Urinary bladder (tissue), 4 donors: ENCODE measurements around the gene MAPK4. TPM values are rescaled to one million over a fixed set of nuclear protein-coding genes. Genes with fewer than 3 reads are reported as not detected.
"Not testable (repeated sequence)": the region's sequence is repeated elsewhere in the genome, so short reads cannot be mapped to it uniquely, and the experiment has no call there.

Experiments used
- DNase-seq: peaks from one replicate; pipeline ENCODE4 v3.0.0-alpha.2; 2015; ENCODE audit errors: extremely low spot score
- H3K27ac ChIP-seq: one replicate; pipeline ENCODE4 v1.5.1; 2013; ENCODE audit warnings: low read depth, mild to moderate bottlenecking, moderate library complexity
- H3K36me3 ChIP-seq: one replicate; pipeline ENCODE4 v1.6.1; 2013; ENCODE audit warnings: mild to moderate bottlenecking, moderate library complexity; ENCODE audit not compliant: insufficient read depth
- H3K4me1 ChIP-seq: one replicate; pipeline ENCODE4 v1.6.1; 2013; ENCODE audit warnings: mild to moderate bottlenecking, moderate library complexity; ENCODE audit not compliant: insufficient read depth
- H3K4me3 ChIP-seq: one replicate; pipeline ENCODE4 v1.5.1; 2013; ENCODE audit warnings: low read depth, low read length
- WGBS: extraction: QIAGEN DNeasy Blood & Tissue Kit; methylation state at CpG from one replicate; pipeline ENCODE4 v1.1.7; 2013; 5-methylcytosine and 5-hydroxymethylcytosine counted together
- polyA plus RNA-seq: library from polyadenylated mRNA; stranded (reverse); fragments of 200-250 nt; gene quantifications from one replicate; pipeline ENCODE4 v1.2.3, GENCODE V29; 2013
- total RNA-seq: library from RNA; depleted of rRNA; stranded (reverse); fragments of >200 nt; gene quantifications from one replicate; pipeline ENCODE4 v1.2.3, GENCODE V29; 2014
- donor health status: healthy with polysubstance abuse.
- donor health status: healthy.

The MAPK4 gene
- total and polyA plus RNA-seq, 2 donors, result 3.6 to 13.8 TPM

DNA sequence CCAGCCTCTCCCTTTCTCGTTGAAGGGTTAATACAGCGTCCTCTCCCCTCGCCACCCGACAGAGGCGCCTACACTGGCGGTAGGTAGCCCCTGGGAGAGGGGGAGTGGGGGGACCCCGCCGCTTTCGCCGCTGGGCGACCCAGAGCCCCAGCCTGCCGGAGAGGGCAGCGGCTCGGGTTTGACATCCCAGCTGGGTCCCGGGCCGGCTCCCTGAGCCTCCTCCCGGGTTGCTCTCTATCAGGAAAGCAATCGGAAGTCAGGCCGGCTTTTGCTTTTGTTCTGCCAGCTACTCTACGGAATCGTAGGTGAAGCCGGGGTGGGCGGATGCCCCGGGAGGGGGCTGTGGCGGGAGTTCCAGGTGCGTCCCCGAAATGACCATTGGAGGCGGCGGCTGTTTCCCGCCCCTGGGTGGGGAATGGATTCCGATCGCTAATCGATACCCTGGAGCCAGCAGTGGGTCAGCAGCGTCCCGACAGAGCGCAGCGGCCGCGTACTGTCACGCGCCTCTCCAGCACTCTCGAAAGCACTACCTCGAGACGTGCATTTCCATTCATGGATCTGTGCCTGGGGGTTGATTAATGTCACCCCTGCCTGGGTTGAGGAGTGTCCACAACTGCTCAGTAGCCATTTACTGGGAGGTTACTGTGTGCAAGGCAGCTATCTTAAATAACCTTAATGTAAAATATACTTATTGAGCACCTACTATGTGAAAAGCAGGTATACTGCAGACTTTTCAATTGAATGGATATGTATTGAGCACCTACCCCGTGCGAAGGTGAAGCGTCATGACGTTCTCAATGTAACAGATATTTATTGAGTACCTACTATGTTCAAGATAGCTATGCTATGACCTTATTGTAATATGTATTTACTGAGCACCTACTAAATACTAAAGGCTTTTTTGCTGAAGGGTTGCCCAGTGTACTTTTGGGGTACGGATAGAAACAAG lies 1.1 kb downstream of the MAPK4 start:
- Histone ChIP-seq H3K27ac (no peak overlapping the region), H3K4me3 (peak overlapping the region; percentile 60), H3K36me3 (no peaks in the 10 kb centered on the region), H3K4me1 (no peaks in the 10 kb centered on the region)
- DNase-seq, result no peak
- WGBS, result 6% methylated on average over 49 of the region's 49 CpGs

DNA sequence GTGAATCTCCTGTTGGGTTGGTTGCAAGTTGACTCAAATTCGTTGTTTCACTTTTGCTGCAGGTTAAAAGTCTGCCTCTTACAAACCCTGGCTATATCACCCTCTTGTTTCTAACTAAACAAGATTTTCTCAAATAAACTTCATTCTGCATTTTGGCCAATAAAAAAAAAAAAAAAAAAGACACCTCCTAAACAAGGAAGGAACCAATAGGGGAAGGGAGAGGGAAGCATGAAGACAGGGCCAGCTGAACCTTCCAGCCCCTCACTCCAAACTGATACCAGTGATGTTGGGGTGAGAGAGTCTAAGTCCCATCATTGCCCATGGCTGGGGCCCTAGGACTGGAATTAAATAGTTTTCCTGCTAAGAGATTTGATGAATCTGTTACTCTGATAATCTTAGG lies 2.4 kb downstream of the MAPK4 start:
- H3K4me1 ChIP-seq, result not testable (repeated sequence)

GRCh38 chr18:50562686-50563085 lies 2.8 kb downstream of the MAPK4 start:
- Histone ChIP-seq H3K4me3 (no peak overlapping the region), H3K27ac (no peak overlapping the region), H3K36me3 (no peaks in the 10 kb centered on the region), H3K4me1 (no peaks in the 10 kb centered on the region)
- 64% methylated on average over 3 of the region's 3 CpGs for WGBS
- no peak for DNase-seq

More for the DNA sequence above, 2.4 kb downstream of the MAPK4 start:
- not testable (repeated sequence) for H3K27ac ChIP-seq, DNase-seq, H3K4me3 ChIP-seq, H3K36me3 ChIP-seq
- WGBS, result 50% methylated on average over 1 of the region's 1 CpG

DNA sequence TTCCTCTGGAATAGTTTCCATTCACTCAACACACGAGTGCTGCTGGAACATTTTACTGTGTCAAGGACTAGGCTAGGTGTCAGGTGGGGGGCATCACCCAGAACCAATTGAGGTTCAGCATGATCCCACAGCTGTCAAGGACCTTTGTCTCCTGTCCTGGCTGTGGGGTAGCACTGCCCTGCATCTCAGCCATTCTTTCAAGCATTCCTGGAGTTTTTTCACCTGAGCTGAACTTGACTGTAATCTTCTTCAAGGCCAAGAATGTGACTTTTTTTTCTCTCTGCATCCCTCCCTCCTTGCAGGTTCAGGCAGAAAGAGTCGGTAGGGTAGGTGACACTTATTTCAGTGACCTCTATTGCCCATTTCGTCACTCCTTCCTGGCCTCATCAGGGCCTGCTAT lies 3.5 kb downstream of the MAPK4 start:
- H3K4me1 ChIP-seq, result no peaks in the 10 kb centered on the region
- H3K4me3 ChIP-seq, result no peak overlapping the region
- H3K36me3 ChIP-seq, result no peaks in the 10 kb centered on the region
- H3K27ac ChIP-seq, result no peak overlapping the region
- 63% methylated on average over 3 of the region's 3 CpGs for WGBS
- DNase-seq, result no peak

GRCh38 chr18:50569930-50570329 lies 10.0 kb downstream of the MAPK4 start:
- Histone ChIP-seq H3K4me3 (no peak overlapping the region), H3K4me1 (no peaks in the 10 kb centered on the region), H3K36me3 (no peaks in the 10 kb centered on the region), H3K27ac (no peak overlapping the region)
- DNase-seq, result no peak

GRCh38 chr18:50571606-50572005 lies 11.7 kb downstream of the MAPK4 start:
- Histone ChIP-seq H3K36me3 (no peaks in the 10 kb centered on the region), H3K4me3 (no peak overlapping the region), H3K27ac (no peak overlapping the region), H3K4me1 (no peaks in the 10 kb centered on the region)
- WGBS, result 74% methylated on average over 2 of the region's 2 CpGs
- no peak for DNase-seq

DNA sequence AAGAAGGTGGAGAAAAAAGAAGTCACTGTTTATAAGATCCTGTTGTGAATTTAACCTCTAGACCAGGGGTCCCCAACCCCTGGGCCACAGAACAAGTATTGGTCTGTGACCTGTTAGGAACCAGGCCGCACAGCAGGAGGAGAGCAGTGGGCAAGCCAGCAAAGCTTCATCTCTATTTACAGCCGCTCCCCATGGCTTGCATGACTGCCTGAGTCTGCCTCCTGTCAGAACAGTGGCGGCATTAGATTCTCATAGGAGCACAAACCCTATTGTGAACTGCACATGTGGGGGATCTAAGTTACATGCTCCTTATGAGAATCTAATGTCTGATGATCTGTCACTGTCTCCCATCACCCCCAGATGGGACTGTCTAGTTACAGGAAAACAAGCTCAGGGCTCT lies 13.3 kb downstream of the MAPK4 start:
- not testable (repeated sequence) for H3K4me3 ChIP-seq, H3K4me1 ChIP-seq, DNase-seq, H3K36me3 ChIP-seq, H3K27ac ChIP-seq
- 84% methylated on average over 3 of the region's 3 CpGs for WGBS

- H3K27ac ChIP-seq, result no peak overlapping the region
- no peak for DNase-seq
- WGBS, result 95% methylated on average over 3 of the region's 3 CpGs
- H3K4me1 ChIP-seq, result no peaks in the 10 kb centered on the region
- no peaks in the 10 kb centered on the region for H3K36me3 ChIP-seq
- H3K4me3 ChIP-seq, result no peak overlapping the region
Measured at GRCh38 chr18:50573679-50574078, 13.8 kb downstream of the MAPK4 start.

DNA sequence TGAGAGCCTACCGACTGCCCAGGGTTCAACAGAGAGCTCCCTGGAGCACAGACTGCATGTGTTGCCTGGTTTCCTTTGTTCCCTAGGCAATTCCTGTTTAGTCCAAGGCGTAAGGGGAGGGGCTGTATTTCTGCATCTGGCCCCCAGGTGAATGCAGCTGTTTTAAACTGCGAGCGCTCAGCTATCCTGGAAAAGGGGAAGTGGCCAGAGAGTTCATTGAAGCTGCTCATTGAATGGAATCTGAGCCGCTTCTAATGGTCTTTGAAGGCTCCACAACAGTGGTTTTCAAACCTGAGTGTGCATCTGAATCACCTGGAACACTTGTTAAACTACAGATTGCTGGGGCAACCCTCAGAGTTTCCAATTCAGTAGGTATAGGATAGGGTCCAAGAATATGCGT lies 18.1 kb downstream of the MAPK4 start:
- H3K4me1 ChIP-seq, result no peaks in the 10 kb centered on the region
- no peak for DNase-seq
- no peaks in the 10 kb centered on the region for H3K36me3 ChIP-seq
- 73% methylated on average over 6 of the region's 6 CpGs for WGBS
- H3K4me3 ChIP-seq, result no peak overlapping the region
- H3K27ac ChIP-seq, result no peak overlapping the region

DNA sequence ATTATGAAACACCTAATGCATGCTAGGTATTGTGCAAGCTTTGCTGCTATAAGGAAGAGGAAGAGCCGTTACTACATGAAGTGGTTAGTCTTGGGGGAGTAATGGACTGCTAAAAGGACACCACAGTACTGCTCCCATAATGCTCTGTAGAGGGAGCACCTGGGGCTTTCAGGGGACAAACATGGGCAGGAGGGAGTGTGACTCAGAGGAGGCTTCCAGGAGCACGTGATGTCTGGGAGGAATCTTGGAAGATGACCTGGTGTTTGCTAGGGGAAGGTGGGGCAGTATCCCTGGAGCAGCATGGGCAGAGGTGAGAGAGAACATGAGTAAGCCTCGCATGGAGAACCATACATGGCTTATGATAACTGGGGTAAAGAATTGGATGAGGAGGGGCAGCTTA lies 18.8 kb downstream of the MAPK4 start:
- Histone ChIP-seq H3K36me3 (no peaks in the 10 kb centered on the region), H3K27ac (no peak overlapping the region), H3K4me1 (no peaks in the 10 kb centered on the region), H3K4me3 (no peak overlapping the region)
- DNase-seq, result no peak
- WGBS, result 82% methylated on average over 3 of the region's 3 CpGs

- H3K27ac ChIP-seq, result no peak overlapping the region
Measured at GRCh38 chr18:50579061-50579774, 19.3 kb downstream of the MAPK4 start.

DNA sequence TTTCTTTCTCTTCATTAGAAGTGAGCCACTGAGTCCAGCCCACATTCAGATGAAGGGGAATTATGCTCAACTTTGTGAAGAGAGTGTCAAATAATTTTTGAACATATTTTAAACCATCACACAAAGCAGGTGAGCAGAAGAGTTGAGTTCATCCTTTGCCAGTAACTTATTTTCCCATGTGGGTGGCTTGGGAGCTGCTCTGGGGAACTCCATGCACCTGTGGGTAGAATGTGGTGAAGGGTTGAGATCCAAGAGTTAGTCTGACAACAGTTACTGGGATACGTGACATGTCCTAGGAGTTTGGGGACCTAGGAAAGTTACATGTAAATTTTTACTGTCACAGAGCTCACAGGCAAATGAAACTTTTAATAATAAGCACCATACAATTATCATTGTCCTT lies 21.6 kb downstream of the MAPK4 start:
- Histone ChIP-seq H3K4me1 (no peaks in the 10 kb centered on the region), H3K4me3 (no peak overlapping the region), H3K36me3 (no peaks in the 10 kb centered on the region), H3K27ac (no peak overlapping the region)
- 93% methylated on average over 1 of the region's 1 CpG for WGBS
- no peak for DNase-seq

More at GRCh38 chr18:50579061-50579774, 19.3 kb downstream of the MAPK4 start:
- WGBS, result 84% methylated on average over 3 of the region's 3 CpGs
- no peaks in the 10 kb centered on the region for H3K4me1 ChIP-seq
- H3K36me3 ChIP-seq, result no peaks in the 10 kb centered on the region
- no peak overlapping the region for H3K4me3 ChIP-seq
- no peak for DNase-seq

DNA sequence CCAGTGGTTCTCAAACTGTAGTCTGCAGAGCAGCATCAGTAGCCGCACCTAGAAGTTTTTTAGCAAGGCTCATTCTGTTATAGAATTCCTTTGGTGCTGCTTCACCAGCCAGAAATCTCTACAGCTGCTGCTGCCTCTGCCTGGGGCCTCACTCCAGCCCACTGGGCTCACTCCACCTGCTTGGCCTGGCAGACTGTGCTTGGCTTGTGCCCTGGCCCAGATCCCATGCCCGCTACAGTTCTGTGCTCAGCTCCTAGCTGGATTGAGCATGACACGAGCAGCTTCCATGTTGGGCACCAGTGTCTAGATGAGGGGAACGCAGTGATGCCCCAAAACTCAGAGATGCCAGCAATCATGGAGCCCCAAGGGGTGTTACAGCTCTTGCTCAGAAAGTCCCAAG lies 22.6 kb downstream of the MAPK4 start:
- H3K4me1 ChIP-seq, result no peaks in the 10 kb centered on the region
- H3K4me3 ChIP-seq, result no peak overlapping the region
- no peaks in the 10 kb centered on the region for H3K36me3 ChIP-seq
- DNase-seq, result no peak
- WGBS, result 93% methylated on average over 4 of the region's 4 CpGs
- H3K27ac ChIP-seq, result no peak overlapping the region

DNA sequence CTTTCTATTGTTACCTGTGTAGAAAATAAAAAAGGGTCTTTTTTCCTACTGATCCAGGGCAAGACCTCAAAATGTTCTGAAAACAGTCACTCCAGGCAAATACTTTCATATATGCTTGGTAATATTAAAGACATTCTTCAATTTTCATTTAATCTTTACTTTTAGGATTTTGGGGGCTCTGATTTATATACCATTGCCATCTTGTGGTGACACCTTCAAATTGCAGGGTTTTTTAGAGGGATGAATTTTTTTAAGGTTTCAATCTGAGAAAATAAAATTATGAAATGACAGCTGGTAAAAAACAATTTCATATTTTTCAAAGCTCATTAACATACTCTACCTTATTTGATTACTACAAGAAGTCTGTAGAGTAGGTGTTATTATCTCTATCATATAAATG lies 26.8 kb downstream of the MAPK4 start:
- H3K4me1 ChIP-seq, result no peaks in the 10 kb centered on the region
- no peak overlapping the region for H3K27ac ChIP-seq
- DNase-seq, result no peak
- no peak overlapping the region for H3K4me3 ChIP-seq
- H3K36me3 ChIP-seq, result no peaks in the 10 kb centered on the region
